ENCODE results near the gene SYT1. TPM values are rescaled to one million over a fixed set of nuclear protein-coding genes. Genes with fewer than 3 reads are reported as not detected.

SYT1 gene
- total and polyA plus RNA-seq, 3 experiments from 2014 or later = not detected

GRCh38 chr12:79381248-79382208 is 517.0 kb downstream of the SYT1 start:
- no peak overlapping the region for H3K4me3 Mint-ChIP-seq
- Histone ChIP-seq H3K4me3 (ENCODE audit: low read length) (no peak overlapping the region), H3K27me3 (ENCODE audit: insufficient read depth, low read length, poor library complexity, severe bottlenecking) (no peaks in the 10 kb centered on the region), H3K27ac (ENCODE audit: low read depth, low read length) (no peak overlapping the region), H3K4me1 (ENCODE audit: insufficient read depth, low read length) (no peaks in the 10 kb centered on the region), H3K36me3 (ENCODE audit: insufficient read depth, low read length) (no peaks in the 10 kb centered on the region), H3K9me3 (ENCODE audit: low read length) (no peaks in the 10 kb centered on the region)
- DNase-seq = no peak
- CTCF ChIA-PET = no interaction called here
- H3K27ac Mint-ChIP-seq = no peak overlapping the region
- H3K36me3 Mint-ChIP-seq = no peaks in the 10 kb centered on the region
- POLR2A ChIA-PET = no interaction called here
- peaks cover 0 to 8% (median 0%) of the 10 kb centered on the region in 5 donors for H3K9me3 Mint-ChIP-seq
- peaks cover 0 to 4% of the 10 kb centered on the region in 2 donors for H3K27me3 Mint-ChIP-seq
- no peaks in the 10 kb centered on the region for H3K4me1 Mint-ChIP-seq

GRCh38 chr12:79384551-79384950 is 520.0 kb downstream of the SYT1 start:
- no peaks in the 10 kb centered on the region for H3K27me3 ChIP-seq (ENCODE audit: insufficient read depth, low read length, poor library complexity, severe bottlenecking)
- Mint-ChIP-seq H3K4me1 (no peaks in the 10 kb centered on the region), H3K9me3 (peaks cover 0 to 5% (median 1%) of the 10 kb centered on the region in 5 donors), H3K27me3 (no peaks in the 10 kb centered on the region), H3K4me3 (no peak overlapping the region), H3K27ac (no peak overlapping the region), H3K36me3 (no peaks in the 10 kb centered on the region)
- ChIA-PET POLR2A (no interaction called here), CTCF (no interaction called here)
- H3K27ac ChIP-seq (ENCODE audit: low read depth, low read length) = no peak overlapping the region
- H3K4me3 ChIP-seq (ENCODE audit: low read length) = no peak overlapping the region
- DNase-seq = no peak
- no peaks in the 10 kb centered on the region for H3K4me1 ChIP-seq (ENCODE audit: insufficient read depth, low read length)
- no peaks in the 10 kb centered on the region for H3K36me3 ChIP-seq (ENCODE audit: insufficient read depth, low read length)
- no peaks in the 10 kb centered on the region for H3K9me3 ChIP-seq (ENCODE audit: low read length)

- CTCF ChIA-PET = no interaction called here
- Histone ChIP-seq H3K36me3 (ENCODE audit: insufficient read depth, low read length) (no peaks in the 10 kb centered on the region), H3K4me3 (ENCODE audit: low read length) (no peak overlapping the region), H3K27me3 (ENCODE audit: insufficient read depth, low read length, poor library complexity, severe bottlenecking) (no peaks in the 10 kb centered on the region), H3K27ac (ENCODE audit: low read depth, low read length) (no peak overlapping the region), H3K4me1 (ENCODE audit: insufficient read depth, low read length) (no peaks in the 10 kb centered on the region), H3K9me3 (ENCODE audit: low read length) (no peaks in the 10 kb centered on the region)
- DNase-seq = no peak
- no peak overlapping the region for H3K27ac Mint-ChIP-seq
- peaks cover 0 to 7% (median 1%) of the 10 kb centered on the region in 5 donors for H3K9me3 Mint-ChIP-seq
- no peaks in the 10 kb centered on the region for H3K4me1 Mint-ChIP-seq
- H3K36me3 Mint-ChIP-seq = no peaks in the 10 kb centered on the region
- H3K4me3 Mint-ChIP-seq = no peak overlapping the region
- POLR2A ChIA-PET = no interaction called here
- H3K27me3 Mint-ChIP-seq = no peaks in the 10 kb centered on the region
Observed at GRCh38 chr12:79388011-79388410, 523.4 kb downstream of the SYT1 start.

- no peak for DNase-seq
- no peaks in the 10 kb centered on the region for H3K4me1 ChIP-seq (ENCODE audit: insufficient read depth, low read length)
- ChIA-PET CTCF (no interaction called here), POLR2A (no interaction called here)
- H3K27me3 Mint-ChIP-seq = no peaks in the 10 kb centered on the region
- peaks cover 0 to 12% (median 6%) of the 10 kb centered on the region in 5 donors for H3K9me3 Mint-ChIP-seq
- no peak overlapping the region for H3K4me3 Mint-ChIP-seq
- H3K27ac Mint-ChIP-seq = no peak overlapping the region
- no peaks in the 10 kb centered on the region for H3K36me3 Mint-ChIP-seq
- H3K9me3 ChIP-seq (ENCODE audit: low read length) = no peaks in the 10 kb centered on the region
- H3K4me1 Mint-ChIP-seq = no peaks in the 10 kb centered on the region
- H3K36me3 ChIP-seq (ENCODE audit: insufficient read depth, low read length) = no peaks in the 10 kb centered on the region
- no peak overlapping the region for H3K4me3 ChIP-seq (ENCODE audit: low read length)
- H3K27ac ChIP-seq (ENCODE audit: low read depth, low read length) = no peak overlapping the region
- H3K27me3 ChIP-seq (ENCODE audit: insufficient read depth, low read length, poor library complexity, severe bottlenecking) = no peaks in the 10 kb centered on the region
Observed at GRCh38 chr12:79393842-79394241, 529.3 kb downstream of the SYT1 start.

GRCh38 chr12:79397609-79398008 is 533.0 kb downstream of the SYT1 start:
- Mint-ChIP-seq H3K27ac (no peak overlapping the region), H3K4me3 (no peak overlapping the region), H3K4me1 (no peaks in the 10 kb centered on the region), H3K27me3 (no peaks in the 10 kb centered on the region), H3K9me3 (peaks cover 0 to 9% (median 5%) of the 10 kb centered on the region in 5 donors), H3K36me3 (no peaks in the 10 kb centered on the region)
- Histone ChIP-seq H3K36me3 (ENCODE audit: insufficient read depth, low read length) (no peaks in the 10 kb centered on the region), H3K27ac (ENCODE audit: low read depth, low read length) (no peak overlapping the region), H3K4me3 (ENCODE audit: low read length) (no peak overlapping the region), H3K27me3 (ENCODE audit: insufficient read depth, low read length, poor library complexity, severe bottlenecking) (no peaks in the 10 kb centered on the region), H3K4me1 (ENCODE audit: insufficient read depth, low read length) (no peaks in the 10 kb centered on the region), H3K9me3 (ENCODE audit: low read length) (no peaks in the 10 kb centered on the region)
- CTCF ChIA-PET = no interaction called here
- no peak for DNase-seq
- POLR2A ChIA-PET = no interaction called here

- Histone ChIP-seq H3K27me3 (ENCODE audit: insufficient read depth, low read length, poor library complexity, severe bottlenecking) (no peaks in the 10 kb centered on the region), H3K4me3 (ENCODE audit: low read length) (no peak overlapping the region), H3K9me3 (ENCODE audit: low read length) (no peaks in the 10 kb centered on the region), H3K36me3 (ENCODE audit: insufficient read depth, low read length) (no peaks in the 10 kb centered on the region), H3K27ac (ENCODE audit: low read depth, low read length) (no peak overlapping the region), H3K4me1 (ENCODE audit: insufficient read depth, low read length) (no peaks in the 10 kb centered on the region)
- Mint-ChIP-seq H3K9me3 (peaks cover 0 to 2% (median 0%) of the 10 kb centered on the region in 5 donors), H3K36me3 (no peaks in the 10 kb centered on the region), H3K4me1 (no peaks in the 10 kb centered on the region), H3K27ac (no peak overlapping the region), H3K4me3 (no peak overlapping the region), H3K27me3 (no peaks in the 10 kb centered on the region)
- ChIA-PET CTCF (no interaction called here), POLR2A (no interaction called here)
- no peak for DNase-seq
Observed at GRCh38 chr12:79400481-79400880, 535.9 kb downstream of the SYT1 start.

- H3K36me3 ChIP-seq (ENCODE audit: insufficient read depth, low read length) = no peaks in the 10 kb centered on the region
- no peaks in the 10 kb centered on the region for H3K4me1 ChIP-seq (ENCODE audit: insufficient read depth, low read length)
- no peaks in the 10 kb centered on the region for H3K36me3 Mint-ChIP-seq
- no peak overlapping the region for H3K27ac ChIP-seq (ENCODE audit: low read depth, low read length)
- no peaks in the 10 kb centered on the region for H3K27me3 ChIP-seq (ENCODE audit: insufficient read depth, low read length, poor library complexity, severe bottlenecking)
- no peak for DNase-seq
- no peaks in the 10 kb centered on the region for H3K4me1 Mint-ChIP-seq
- no peaks in the 10 kb centered on the region for H3K9me3 ChIP-seq (ENCODE audit: low read length)
- H3K4me3 Mint-ChIP-seq = no peak overlapping the region
- CTCF ChIA-PET = no interaction called here
- H3K9me3 Mint-ChIP-seq = peaks cover 0 to 2% (median 0%) of the 10 kb centered on the region in 5 donors
- H3K27ac Mint-ChIP-seq = no peak overlapping the region
- no peak overlapping the region for H3K4me3 ChIP-seq (ENCODE audit: low read length)
- POLR2A ChIA-PET = no interaction called here
- H3K27me3 Mint-ChIP-seq = no peaks in the 10 kb centered on the region
Observed at GRCh38 chr12:79402606-79403005, 538.0 kb downstream of the SYT1 start.

GRCh38 chr12:79406993-79407392 is 542.4 kb downstream of the SYT1 start:
- POLR2A ChIA-PET = no interaction called here
- Histone ChIP-seq H3K9me3 (ENCODE audit: low read length) (no peaks in the 10 kb centered on the region), H3K4me3 (ENCODE audit: low read length) (no peak overlapping the region), H3K27me3 (ENCODE audit: insufficient read depth, low read length, poor library complexity, severe bottlenecking) (no peaks in the 10 kb centered on the region), H3K36me3 (ENCODE audit: insufficient read depth, low read length) (no peaks in the 10 kb centered on the region), H3K4me1 (ENCODE audit: insufficient read depth, low read length) (no peaks in the 10 kb centered on the region), H3K27ac (ENCODE audit: low read depth, low read length) (no peak overlapping the region)
- H3K36me3 Mint-ChIP-seq = no peaks in the 10 kb centered on the region
- CTCF ChIA-PET = no interaction called here
- no peaks in the 10 kb centered on the region for H3K4me1 Mint-ChIP-seq
- DNase-seq = no peak
- H3K27me3 Mint-ChIP-seq = no peaks in the 10 kb centered on the region
- H3K4me3 Mint-ChIP-seq = no peak overlapping the region
- no peak overlapping the region for H3K27ac Mint-ChIP-seq
- peaks cover 0 to 2% (median 0%) of the 10 kb centered on the region in 5 donors for H3K9me3 Mint-ChIP-seq
